Activated T-cell treated with anti-CD3 and anti-CD28 coated beads for 4 hours (primary cell): ENCODE measurements around the gene FADS3.

ENCODE experiments used
- DNase-seq: peaks from one replicate; pipeline ENCODE4 v3.0.0-alpha.2; 2020

The FADS3 gene

GRCh38 chr11:61833471-61833870 is 57.9 kb downstream of the FADS3 start:
- no peak for DNase-seq

DNA sequence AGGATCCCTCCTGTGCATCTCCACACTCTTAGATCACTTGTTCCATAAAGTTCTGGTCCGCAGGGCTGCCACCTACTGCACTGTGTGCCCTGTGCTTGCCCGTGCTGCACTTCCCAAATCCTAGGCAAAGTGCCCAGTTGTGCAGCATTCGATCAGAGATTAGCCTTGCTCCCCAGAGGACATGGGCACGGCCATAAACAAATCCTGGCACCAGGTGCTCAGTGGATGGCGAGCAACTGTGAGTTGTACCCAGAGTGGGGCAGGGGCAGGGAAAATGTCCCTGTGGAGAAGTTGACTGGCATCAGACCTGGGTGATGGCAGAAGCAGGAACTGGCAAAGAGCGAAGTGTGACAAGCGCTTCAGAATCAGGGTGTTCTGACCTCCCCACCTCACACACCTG is 58.6 kb downstream of the FADS3 start:
- DNase-seq: no peak

DNA sequence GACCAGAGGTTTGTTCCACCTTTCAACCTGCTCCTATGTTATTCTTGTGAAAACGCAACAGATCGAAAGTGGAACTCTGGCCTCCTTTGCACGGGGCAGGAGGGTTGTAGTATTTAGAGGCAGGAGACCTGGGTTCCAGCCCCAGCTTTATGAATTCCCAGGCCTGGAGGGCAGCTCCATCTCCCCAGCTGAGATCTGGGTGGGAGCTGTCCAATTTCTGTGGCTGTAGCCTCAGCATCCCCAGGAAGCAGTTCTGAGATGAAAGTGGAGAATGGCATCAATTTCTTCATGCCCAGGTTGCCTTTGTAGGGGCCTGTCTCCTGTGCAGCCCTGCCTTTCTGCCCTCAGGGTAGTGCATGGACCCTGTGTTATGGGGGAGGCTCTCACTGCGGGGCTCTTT is 59.1 kb downstream of the FADS3 start:
- no peak for DNase-seq

DNA sequence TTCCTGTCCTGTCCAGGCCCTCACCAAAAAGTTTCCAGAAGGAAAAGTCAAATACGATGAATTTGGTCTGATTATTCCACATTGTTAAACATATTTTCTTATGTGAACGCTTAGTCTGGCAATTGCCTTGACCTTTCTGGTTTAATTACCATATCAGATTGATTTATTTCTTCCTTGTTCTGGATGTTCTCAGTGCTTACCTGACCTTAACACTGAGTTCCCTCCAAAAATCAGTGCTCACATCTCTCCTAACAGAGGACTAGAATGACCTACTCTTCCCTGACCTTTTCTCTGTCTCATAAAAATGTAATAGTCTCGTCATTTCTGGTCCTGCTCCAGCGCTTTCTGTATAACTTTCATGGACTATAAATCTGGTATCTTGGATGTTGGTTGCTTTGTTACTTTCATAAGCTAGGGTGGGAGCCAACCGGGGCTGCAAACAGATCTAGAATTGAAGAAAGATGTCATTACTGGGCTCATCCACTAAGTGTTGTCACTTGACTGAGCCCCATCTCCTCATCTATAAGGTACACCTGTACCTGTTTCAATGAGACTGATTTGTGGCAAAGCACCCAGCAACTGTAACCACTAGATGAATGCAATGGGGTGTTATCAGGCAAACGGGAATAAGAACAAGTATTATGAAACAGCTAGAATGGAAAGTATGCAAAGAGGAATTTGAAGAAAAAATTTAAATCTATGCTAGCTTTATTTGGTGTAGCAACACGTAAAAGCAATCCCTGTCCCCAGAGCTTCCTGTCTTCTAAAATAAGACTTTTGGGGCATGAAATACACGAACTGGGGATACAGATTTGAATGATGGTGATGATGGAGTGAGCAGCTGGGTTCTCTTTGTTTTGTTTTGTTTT is 60.9 kb downstream of the FADS3 start:
- no peak for DNase-seq

GRCh38 chr11:61829806-61830205 is 61.5 kb downstream of the FADS3 start:
- DNase-seq: no peak

GRCh38 chr11:61828629-61829407 is 62.5 kb downstream of the FADS3 start:
- DNase-seq: no peak

DNA sequence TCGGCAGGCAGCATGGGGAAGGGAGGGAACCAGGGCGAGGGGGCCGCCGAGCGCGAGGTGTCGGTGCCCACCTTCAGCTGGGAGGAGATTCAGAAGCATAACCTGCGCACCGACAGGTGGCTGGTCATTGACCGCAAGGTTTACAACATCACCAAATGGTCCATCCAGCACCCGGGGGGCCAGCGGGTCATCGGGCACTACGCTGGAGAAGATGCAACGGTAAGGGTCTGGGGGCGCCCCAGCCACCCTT is 63.0 kb downstream of the FADS3 start:
- no peak for DNase-seq

GRCh38 chr11:61827571-61828378 is 63.6 kb downstream of the FADS3 start, which contains the start of gene FADS2:
Gene FADS2, plus strand, starts transcription at chr11:61828300. Its CDS starts 91 bp downstream, at chr11:61828391.
- peak; percentile 45 for DNase-seq

DNA sequence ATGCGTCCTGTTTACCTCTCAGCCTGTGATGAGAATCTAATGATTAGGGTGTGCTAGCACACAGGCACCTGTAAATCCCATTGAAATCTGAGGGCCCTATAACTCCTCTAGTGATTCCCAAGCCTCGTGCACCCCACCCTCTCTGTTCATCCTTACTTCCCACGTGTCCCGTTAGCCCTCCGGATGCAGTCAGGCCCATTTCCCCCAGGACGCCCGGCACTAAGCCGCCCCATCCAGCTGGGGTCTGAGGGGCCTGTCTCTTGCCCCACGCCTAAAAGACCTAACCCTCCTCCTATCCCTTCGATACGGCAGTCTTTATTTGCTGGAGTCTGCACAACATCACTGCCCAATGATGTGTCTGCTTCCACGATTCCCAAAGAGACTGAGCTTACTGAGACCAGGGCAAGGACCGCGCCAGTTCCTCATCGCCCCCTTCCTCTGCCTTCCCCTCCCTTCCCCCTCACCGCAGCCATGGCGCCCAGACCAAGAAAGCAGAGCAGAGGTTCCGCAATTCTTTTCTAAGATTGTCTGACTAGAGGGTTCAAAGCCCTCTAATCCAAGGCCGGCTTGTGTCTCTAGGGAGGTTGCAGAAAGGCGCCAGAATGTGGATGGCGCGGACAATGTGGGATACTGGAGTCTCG is 64.3 kb downstream of the FADS3 start:
- DNase-seq: no peak
